ENCODE measurements around the gene MYORG.

MYORG gene

DNA sequence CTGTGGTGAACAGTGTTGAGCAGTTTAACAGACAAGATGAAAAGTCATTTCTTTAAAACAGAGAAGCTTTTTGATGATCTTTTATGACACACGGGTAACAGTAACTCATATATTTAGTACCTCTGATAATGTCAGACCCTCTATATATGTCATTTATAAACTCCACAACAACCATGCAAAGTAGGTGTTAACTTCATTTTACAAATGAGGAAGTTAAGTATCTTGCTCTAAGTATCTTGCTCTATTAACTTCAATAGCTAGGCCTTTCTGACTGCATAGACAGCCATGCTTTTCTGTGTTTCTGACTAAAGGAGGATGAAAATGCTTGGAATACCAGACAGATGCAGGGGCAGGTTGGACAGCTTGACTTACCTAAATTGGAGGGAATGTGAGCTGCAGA lies 45.5 kb downstream of the MYORG start:
- no peak for DNase-seq

DNA sequence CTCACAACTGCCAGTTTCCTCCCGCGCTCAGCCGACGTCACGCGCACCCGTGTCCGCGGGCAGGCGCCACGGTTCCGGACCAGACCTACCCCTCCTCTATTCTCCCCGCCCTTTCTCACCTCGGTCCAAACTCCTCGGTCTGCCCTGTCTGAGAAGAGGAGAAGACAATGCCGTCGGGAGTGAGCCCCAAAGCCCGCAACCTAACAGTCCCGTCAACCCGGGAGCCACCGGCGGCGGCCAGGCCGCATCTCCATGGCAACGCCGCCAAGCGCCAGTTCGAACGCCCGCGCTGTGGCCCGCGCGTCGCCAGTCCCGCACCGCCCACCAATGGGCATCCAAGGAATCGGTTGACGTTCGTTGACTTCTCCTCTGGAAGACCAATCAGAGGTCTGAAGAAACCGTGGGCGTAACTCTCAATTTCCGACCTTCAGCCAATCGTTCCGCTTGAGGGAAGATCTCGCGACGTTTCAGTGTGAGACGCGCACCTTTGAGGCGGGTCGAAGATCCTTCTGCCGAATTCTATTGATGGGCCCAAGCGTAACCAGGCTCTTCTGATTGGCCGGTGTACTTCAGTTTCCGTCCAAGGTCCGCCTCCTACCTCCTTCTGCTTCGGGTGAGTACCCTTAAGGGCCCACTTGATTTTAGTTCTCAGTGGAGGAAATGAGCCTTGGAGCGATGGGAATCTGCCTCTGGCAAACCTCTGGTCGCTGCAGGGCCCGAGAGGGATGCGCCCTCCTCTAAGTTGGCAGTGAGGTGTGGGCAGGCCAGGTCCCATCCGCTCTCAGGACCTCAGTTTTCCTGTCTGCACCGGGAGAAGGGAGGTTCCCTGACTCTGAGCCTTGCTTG lies 47.5 kb downstream of the MYORG start, which contains the start of the genes KIF24 and NUDT2:
KIF24 (minus strand) TSS at position 282 of the 846 bp plus-strand sequence. CDS start 17,922 bp downstream, outside the sequence.
NUDT2 (plus strand) TSS at position 583 of the 846 bp plus-strand sequence. CDS start 9,471 bp downstream, outside the sequence.
- peak; percentile 99 for DNase-seq

GRCh38 chr9:34328500-34328986 lies 48.2 kb downstream of the MYORG start:
- DNase-seq: peak; percentile 15 to 45

DNA sequence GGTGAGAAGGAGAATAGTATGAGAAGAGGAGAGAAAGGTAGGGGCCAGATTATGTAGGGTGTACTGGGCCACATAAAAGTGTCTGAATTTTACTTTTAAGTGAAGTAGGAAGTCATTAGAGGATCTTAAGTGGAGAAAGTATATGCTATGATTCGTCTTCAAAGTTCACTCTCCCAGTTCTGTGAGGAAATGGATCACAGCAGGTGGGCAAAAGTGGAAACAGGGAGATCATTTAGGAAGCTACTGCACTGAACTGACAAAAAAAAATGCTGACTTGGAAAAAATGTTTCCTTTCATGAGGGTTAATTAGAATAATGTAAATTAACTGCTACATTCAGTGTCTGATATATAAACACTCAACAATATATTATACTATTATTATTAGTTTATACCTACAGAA lies 50.0 kb downstream of the MYORG start:
- no peak for DNase-seq

GRCh38 chr9:34322899-34323591 lies 53.7 kb downstream of the MYORG start:
- no peak for DNase-seq

GRCh38 chr9:34321451-34321850 lies 55.2 kb downstream of the MYORG start:
- no peak for DNase-seq

GRCh38 chr9:34318163-34318790 lies 58.4 kb downstream of the MYORG start:
- DNase-seq: no peak

DNA sequence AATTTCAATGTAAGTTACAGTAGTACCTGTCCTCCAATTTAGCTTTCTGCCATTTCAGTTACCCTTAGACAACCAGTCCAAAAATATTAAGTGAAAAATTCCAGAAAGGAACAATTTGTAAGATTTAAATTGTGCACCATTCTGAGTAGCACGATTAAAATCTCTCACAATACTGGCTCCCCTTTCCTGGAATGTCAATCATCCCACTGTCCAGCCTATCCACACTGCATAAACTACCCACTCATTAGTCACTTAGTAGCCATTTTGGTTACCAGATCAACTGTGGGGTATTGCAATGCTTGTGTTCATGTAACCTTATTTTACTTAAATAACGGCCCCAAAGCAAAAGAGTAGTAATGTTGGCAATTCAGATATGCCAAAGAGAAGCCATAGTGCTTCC lies 59.3 kb downstream of the MYORG start:
- DNase-seq: no peak

All from CD4-positive, alpha-beta T cell treated with Interferon alpha-2 for 1 hour (primary cell).